IMR-90 (cell line): ENCODE results near the gene VEGFA. TPM values are rescaled to one million over a fixed set of nuclear protein-coding genes. Genes with fewer than 3 reads are reported as not detected.
A peak's percentile ranks its signal among the peaks of the same experiment; 100 is the strongest.

Experiments used
- ATAC-seq: fragments of 200-7000 bp; cut with Tn5 transposase; 2 replicates; pipeline ENCODE4 v1.9.1; 2020; ENCODE audit warnings: low read depth, mild to moderate bottlenecking, moderate library complexity
- BruUV-seq: library from RNA; stranded (reverse); fragments of 400-500 nt; replicated peaks from 2 replicates; lab custom pipeline; 2021; lab: Mats Ljungman, UMichigan
- CTCF ChIA-PET: fragments of 300-600 bp; formaldehyde crosslinking; extraction: SDS; loops from one replicate; lab custom pipeline; 2021; ENCODE audit warnings: antibody characterized with exemption; lab: Yijun Ruan, JAX
- POLR2A ChIA-PET: fragments of 300-600 bp; sonication (Branson Sonifier 250); formaldehyde crosslinking; loops from one replicate; lab custom pipeline; 2022; ENCODE audit warnings: antibody characterized with exemption; ENCODE audit not compliant: unreplicated experiment; lab: Charles Lee
- DNase-seq: peaks from one replicate; pipeline ENCODE4 v3.0.0; 2013
- H2AFZ ChIP-seq: replicated peaks from 2 replicates; pipeline ENCODE3; 2013; ENCODE audit warnings: low read length, mild to moderate bottlenecking; ENCODE audit not compliant: poor library complexity
- H2AK5ac ChIP-seq: 2 replicates; pipeline ENCODE4 v1.6.1; 2013; ENCODE audit warnings: low read depth, low read length, inconsistent platforms
- H2AK9ac ChIP-seq: replicated peaks from 2 replicates; pipeline ENCODE3; 2013; ENCODE audit warnings: mild to moderate bottlenecking, low read depth, low read length, moderate library complexity; ENCODE audit not compliant: poor library complexity
- H2BK120ac ChIP-seq: 2 replicates; pipeline ENCODE4 v1.6.1; 2013; ENCODE audit warnings: low read depth, low read length, inconsistent platforms
- H2BK15ac ChIP-seq: 3 replicates; pipeline ENCODE4 v1.6.1; 2013; ENCODE audit warnings: low read depth, low read length, inconsistent platforms
- H2BK20ac ChIP-seq: 2 replicates; pipeline ENCODE4 v1.6.1; 2013; ENCODE audit warnings: low read depth, mild to moderate bottlenecking, inconsistent platforms, low read length, moderate library complexity
- H2BK5ac ChIP-seq: 2 replicates; pipeline ENCODE4 v1.6.1; 2013; ENCODE audit warnings: mild to moderate bottlenecking, low read depth, low read length, inconsistent platforms; ENCODE audit not compliant: poor library complexity, severe bottlenecking
- H3K14ac ChIP-seq: replicated peaks from 2 replicates; pipeline ENCODE4 v1.6.1; 2013; ENCODE audit warnings: low read depth, low read length, inconsistent platforms
- H3K18ac ChIP-seq: 2 replicates; pipeline ENCODE4 v1.6.1; 2013; ENCODE audit warnings: low read depth, low read length, control low read depth
- H3K23ac ChIP-seq: 2 replicates; pipeline ENCODE4 v1.6.1; 2013; ENCODE audit warnings: low read depth, low read length, inconsistent platforms
- H3K27ac ChIP-seq: 2 replicates; pipeline ENCODE4 v1.5.1; 2013; ENCODE audit warnings: mild to moderate bottlenecking, control low read depth, low read length; ENCODE audit not compliant: insufficient read depth
- H3K27me3 ChIP-seq: 2 replicates; pipeline ENCODE4 v1.6.1; 2013; ENCODE audit warnings: low read length; ENCODE audit not compliant: control insufficient read depth, insufficient read depth
- H3K36me3 ChIP-seq: 2 replicates; pipeline ENCODE4 v1.6.1; 2013; ENCODE audit warnings: low read length, mixed read lengths; ENCODE audit not compliant: control insufficient read depth, insufficient read depth
- H3K4ac ChIP-seq: 2 replicates; pipeline ENCODE4 v1.6.1; 2013; ENCODE audit warnings: low read depth, low read length, inconsistent platforms
- H3K4me1 ChIP-seq: 2 replicates; pipeline ENCODE4 v1.6.1; 2013; ENCODE audit warnings: low read length, mixed read lengths; ENCODE audit not compliant: control insufficient read depth, insufficient read depth
- H3K4me2 ChIP-seq: 2 replicates; pipeline ENCODE4 v1.6.1; 2013; ENCODE audit warnings: low read depth, mild to moderate bottlenecking, control low read depth, low read length, moderate library complexity
- H3K4me3 ChIP-seq: 2 replicates; pipeline ENCODE4 v1.5.1; 2013; ENCODE audit warnings: low read depth, mild to moderate bottlenecking, control low read depth, low read length, moderate library complexity; ENCODE audit not compliant: insufficient read depth
- H3K56ac ChIP-seq: 2 replicates; pipeline ENCODE4 v1.6.1; 2013; ENCODE audit warnings: low read length, inconsistent platforms; ENCODE audit not compliant: insufficient read depth; ENCODE audit errors: extremely low read depth
- H3K79me1 ChIP-seq, 2 experiments: 2 replicates each; pipeline ENCODE4 v1.6.1; 2013; ENCODE audit warnings: low read length in 2 of 2, inconsistent platforms in 1 of 2, low read depth in 1 of 2
- H3K9ac ChIP-seq: 2 replicates; pipeline ENCODE4 v1.6.1; 2013; ENCODE audit warnings: low read depth, low read length, control low read depth
- H3K9me1 ChIP-seq: 2 replicates; pipeline ENCODE4 v1.6.1; 2013; ENCODE audit warnings: low read length, inconsistent platforms; ENCODE audit not compliant: insufficient read depth
- H3K9me3 ChIP-seq: 2 replicates; pipeline ENCODE4 v1.6.1; 2013; ENCODE audit warnings: low read length; ENCODE audit not compliant: control insufficient read depth, insufficient read depth
- H4K20me1 ChIP-seq: 2 replicates; pipeline ENCODE4 v1.6.1; 2013; ENCODE audit warnings: low read length, inconsistent platforms; ENCODE audit not compliant: insufficient read depth
- H4K5ac ChIP-seq: 2 replicates; pipeline ENCODE4 v1.6.1; 2013; ENCODE audit warnings: mild to moderate bottlenecking, low read depth, low read length, control low read depth
- H4K8ac ChIP-seq, 2 experiments: 2 replicates each; pipeline ENCODE4 v1.6.1; 2013; ENCODE audit warnings: low read depth in 2 of 2, low read length in 2 of 2, control low read depth in 1 of 2, inconsistent platforms in 1 of 2
- H4K91ac ChIP-seq: 2 replicates; pipeline ENCODE4 v1.6.1; 2013; ENCODE audit warnings: low read depth, low read length, inconsistent platforms; ENCODE audit not compliant: insufficient read depth
- BHLHE40 ChIP-seq: fragments of 150-350 bp; IDR thresholded peaks from 2 replicates; pipeline ENCODE4 v1.6.1; 2016; ENCODE audit warnings: mild to moderate bottlenecking, low read depth, low read length
- CHD1 ChIP-seq: IDR thresholded peaks from 2 replicates; pipeline ENCODE4 v1.6.1; 2012; ENCODE audit warnings: low read depth, low read length, improper control_type of control experiment
- FOS ChIP-seq: fragments of 150-350 bp; IDR thresholded peaks from 2 replicates; pipeline ENCODE4 v1.6.1; 2016; ENCODE audit warnings: low read depth, low read length
- MAFK ChIP-seq: IDR thresholded peaks from 2 replicates; pipeline ENCODE4 v1.6.1; 2012; ENCODE audit warnings: low read depth, low read length, improper control_type of control experiment
- MAZ ChIP-seq: IDR thresholded peaks from 2 replicates; pipeline ENCODE4 v1.6.1; 2012; ENCODE audit warnings: low read depth, mild to moderate bottlenecking, low read length, improper control_type of control experiment, moderate library complexity, borderline replicate concordance
- MXI1 ChIP-seq: IDR thresholded peaks from 2 replicates; pipeline ENCODE4 v1.6.1; 2012; ENCODE audit warnings: low read depth, mild to moderate bottlenecking, low read length, moderate library complexity, borderline replicate concordance
- NFE2L2 ChIP-seq: fragments of 150-350 bp; IDR thresholded peaks from 2 replicates; pipeline ENCODE4 v1.6.1; 2016; ENCODE audit warnings: low read depth, mild to moderate bottlenecking, low read length
- POLR2A ChIP-seq: IDR thresholded peaks from 2 replicates; pipeline ENCODE4 v1.6.1; 2012; ENCODE audit warnings: mild to moderate bottlenecking, low read depth, low read length
- RAD21 ChIP-seq: IDR thresholded peaks from 2 replicates; pipeline ENCODE4 v1.6.1; 2012; ENCODE audit warnings: low read length, improper control_type of control experiment
- RFX5 ChIP-seq: IDR thresholded peaks from 2 replicates; pipeline ENCODE4 v1.8.0; 2012; ENCODE audit warnings: low read depth, mild to moderate bottlenecking, low read length, moderate library complexity
- SMC3 ChIP-seq: fragments of 150-350 bp; IDR thresholded peaks from 2 replicates; pipeline ENCODE4 v1.6.1; 2016; ENCODE audit warnings: low read depth, mild to moderate bottlenecking, antibody characterized with exemption, low read length, moderate library complexity
- WGBS, 2 experiments: methylation state at CpG; one replicate each; pipeline versions ENCODE4 v1.1.5 to v1.1.7; 2013; ENCODE audit warnings: missing lambda C conversion rate in 2 of 2; ENCODE audit not compliant: insufficient read length in 1 of 2; ENCODE audit errors: extremely low coverage in 2 of 2; 5-methylcytosine and 5-hydroxymethylcytosine counted together
- dilution Hi-C: fragments of 300-500 bp; cut with HindIII; formaldehyde crosslinking; loops from one replicate; pipeline ENCODE4 v1.14.3; 2018; ENCODE audit warnings: low sequenced_read_pairs; ENCODE audit not compliant: unreplicated experiment
- in situ Hi-C: fragments of 300-500 bp; cut with MboI; formaldehyde crosslinking; loops from 3 replicates; pipeline ENCODE4 v1.14.3; 2019; ENCODE audit warnings: low sequenced_read_pairs, inconsistent platforms, mixed read lengths
- intact Hi-C: fragments of 100-400 bp; cut with micrococcal nuclease; formaldehyde crosslinking; loops from 2 replicates; pipeline ENCODE4 v1.10.0; 2022
- polyA plus RNA-seq, 3 experiments: library from polyadenylated mRNA; depleted of rRNA; stranded (reverse); fragments of >200 nt; gene quantifications; 2 replicates each; pipeline ENCODE4 v1.2.3, GENCODE V29; 2012; ENCODE audit warnings: low replicate concordance in 1 of 3
- total RNA-seq: library from RNA; depleted of rRNA; stranded (reverse); fragments of >200 nt; gene quantifications from 2 replicates; pipeline ENCODE4 v1.2.3, GENCODE V29; 2012
- TF ChIP-seq, protein P1 (sequence below): fragments of 150-350 bp; IDR thresholded peaks from 2 replicates; pipeline ENCODE4 v1.6.1; 2017; ENCODE audit warnings: mild to moderate bottlenecking, antibody characterized with exemption, low read length, low read depth
- TF ChIP-seq, protein P2 (sequence below): conservative IDR thresholded peaks from 2 replicates; pipeline ENCODE4 v1.5.1; 2012; ENCODE audit warnings: mild to moderate bottlenecking, low read depth, low read length, improper control_type of control experiment

Gene VEGFA
- total and polyA plus RNA-seq, 2 of the 4 experiments (the other 2 are of a cell fraction): 190 to 234 TPM

DNA sequence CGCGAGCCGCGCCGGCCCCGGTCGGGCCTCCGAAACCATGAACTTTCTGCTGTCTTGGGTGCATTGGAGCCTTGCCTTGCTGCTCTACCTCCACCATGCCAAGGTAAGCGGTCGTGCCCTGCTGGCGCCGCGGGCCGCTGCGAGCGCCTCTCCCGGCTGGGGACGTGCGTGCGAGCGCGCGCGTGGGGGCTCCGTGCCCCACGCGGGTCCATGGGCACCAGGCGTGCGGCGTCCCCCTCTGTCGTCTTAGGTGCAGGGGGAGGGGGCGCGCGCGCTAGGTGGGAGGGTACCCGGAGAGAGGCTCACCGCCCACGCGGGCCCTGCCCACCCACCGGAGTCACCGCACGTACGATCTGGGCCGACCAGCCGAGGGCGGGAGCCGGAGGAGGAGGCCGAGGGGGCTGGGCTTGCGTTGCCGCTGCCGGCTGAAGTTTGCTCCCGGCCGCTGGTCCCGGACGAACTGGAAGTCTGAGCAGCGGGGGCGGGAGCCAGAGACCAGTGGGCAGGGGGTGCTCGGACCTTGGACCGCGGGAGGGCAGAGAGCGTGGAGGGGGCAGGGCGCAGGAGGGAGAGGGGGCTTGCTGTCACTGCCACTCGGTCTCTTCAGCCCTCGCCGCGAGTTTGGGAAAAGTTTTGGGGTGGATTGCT lies 1.3 kb downstream of the VEGFA start:
- peaks cover 66% of the 10 kb centered on the region for H4K20me1 ChIP-seq
- H2BK20ac ChIP-seq: no peak overlapping the region
- whole genome bisulfite sequencing, 2 experiments: 0% methylated on average over 31 of the region's 66 CpGs; no CpG with 5 or more reads in 1 of the 2 experiments
- peaks cover 35% of the 10 kb centered on the region for H3K4me1 ChIP-seq
- intact Hi-C loops (loop anchor here (2.0 to 5.0 kb wide), 3 partner anchors 67 to 144 kb away; partner anchors contain the start of genes GTPBP2 and MRPS18A), in situ Hi-C loops (loop anchor here (5.0 kb wide), 1 partner anchor 301 kb away; no protein-coding TSS in a partner anchor), dilution Hi-C loops (no loop called here)
- DNase-seq (peak; percentile 45), ATAC-seq (peak; percentile 21)
- H3K14ac ChIP-seq: peak overlapping the region; percentile 73
- peak overlapping the region; percentile 50; the same call in 1 of the 2 replicates for H3K23ac ChIP-seq
- POLR2A ChIA-PET: no interaction called here
- CTCF ChIA-PET: interaction anchor here (1.6 to 2.8 kb wide), 2 partner anchors 240 to 308 kb away, joined by 4 to 15 read pairs; no protein-coding TSS in a partner anchor
- H3K4me2 ChIP-seq: 0 out of 2 replicates have a peak overlapping the region, but pooled peaks have one; percentile 10
- peak overlapping the region; percentile 57 for H2AK5ac ChIP-seq
- H3K56ac ChIP-seq: peak overlapping the region; percentile 62; the same call in 1 of the 2 replicates
- peaks cover 5 to 52% of the 10 kb centered on the region in 2 experiments for H3K79me1 ChIP-seq
- H3K27me3 ChIP-seq: no peaks in the 10 kb centered on the region
- peak overlapping the region; percentile 97 for H3K9ac ChIP-seq
- H4K8ac ChIP-seq: peak overlapping the region; percentile 64 to 87; a peak in 3 of 4 replicates
- peak overlapping the region; percentile 45 for H4K5ac ChIP-seq
- peak overlapping the region; percentile 76 for H3K4ac ChIP-seq
- H2BK15ac ChIP-seq: no peak overlapping the region; the same call in 2 of the 3 replicates
- peak overlapping the region; percentile 60; the same call in 1 of the 2 replicates for H3K18ac ChIP-seq
- peak overlapping the region; percentile 88 for H2AFZ ChIP-seq
- H4K91ac ChIP-seq: peak overlapping the region; percentile 76
- peak overlapping the region; percentile 47; the same call in 1 of the 2 replicates for H2BK120ac ChIP-seq
- peak overlapping the region; percentile 95 for H2AK9ac ChIP-seq
- peak overlapping the region; percentile 83 for H2BK5ac ChIP-seq
- peak overlapping the region; percentile 92 for H3K27ac ChIP-seq
- no peak for TF ChIP-seq NFE2L2
- TF ChIP-seq RAD21: no peak
- TF ChIP-seq FOS: no peak
- TF ChIP-seq POLR2A: peak; percentile 45; the same call in 1 of the 2 replicates
- no peak for TF ChIP-seq BHLHE40
- TF ChIP-seq MAFK: no peak
- TF ChIP-seq SMC3: no peak
- TF ChIP-seq MXI1: no peak
- no peak for TF ChIP-seq RFX5
- TF ChIP-seq, protein P1, sequence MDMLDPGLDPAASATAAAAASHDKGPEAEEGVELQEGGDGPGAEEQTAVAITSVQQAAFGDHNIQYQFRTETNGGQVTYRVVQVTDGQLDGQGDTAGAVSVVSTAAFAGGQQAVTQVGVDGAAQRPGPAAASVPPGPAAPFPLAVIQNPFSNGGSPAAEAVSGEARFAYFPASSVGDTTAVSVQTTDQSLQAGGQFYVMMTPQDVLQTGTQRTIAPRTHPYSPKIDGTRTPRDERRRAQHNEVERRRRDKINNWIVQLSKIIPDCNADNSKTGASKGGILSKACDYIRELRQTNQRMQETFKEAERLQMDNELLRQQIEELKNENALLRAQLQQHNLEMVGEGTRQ: no peak
- TF ChIP-seq MAZ: peak; percentile 73; the same call in 1 of the 2 replicates
- TF ChIP-seq, protein P2, sequence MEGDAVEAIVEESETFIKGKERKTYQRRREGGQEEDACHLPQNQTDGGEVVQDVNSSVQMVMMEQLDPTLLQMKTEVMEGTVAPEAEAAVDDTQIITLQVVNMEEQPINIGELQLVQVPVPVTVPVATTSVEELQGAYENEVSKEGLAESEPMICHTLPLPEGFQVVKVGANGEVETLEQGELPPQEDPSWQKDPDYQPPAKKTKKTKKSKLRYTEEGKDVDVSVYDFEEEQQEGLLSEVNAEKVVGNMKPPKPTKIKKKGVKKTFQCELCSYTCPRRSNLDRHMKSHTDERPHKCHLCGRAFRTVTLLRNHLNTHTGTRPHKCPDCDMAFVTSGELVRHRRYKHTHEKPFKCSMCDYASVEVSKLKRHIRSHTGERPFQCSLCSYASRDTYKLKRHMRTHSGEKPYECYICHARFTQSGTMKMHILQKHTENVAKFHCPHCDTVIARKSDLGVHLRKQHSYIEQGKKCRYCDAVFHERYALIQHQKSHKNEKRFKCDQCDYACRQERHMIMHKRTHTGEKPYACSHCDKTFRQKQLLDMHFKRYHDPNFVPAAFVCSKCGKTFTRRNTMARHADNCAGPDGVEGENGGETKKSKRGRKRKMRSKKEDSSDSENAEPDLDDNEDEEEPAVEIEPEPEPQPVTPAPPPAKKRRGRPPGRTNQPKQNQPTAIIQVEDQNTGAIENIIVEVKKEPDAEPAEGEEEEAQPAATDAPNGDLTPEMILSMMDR: no peak
- TF ChIP-seq CHD1: 0 out of 2 replicates have a peak, but pooled peaks have one; percentile 80
- BruUV-seq: no TSS peak
- no peaks in the 10 kb centered on the region for H3K9me3 ChIP-seq
- peak overlapping the region; percentile 94 for H3K4me3 ChIP-seq
- H3K36me3 ChIP-seq: peaks cover 32% of the 10 kb centered on the region
- H3K9me1 ChIP-seq: peaks cover 14% of the 10 kb centered on the region
